HCT116 (cell line): ENCODE results near the gene FANCM.

Experiments used
- CBX3 ChIP-seq: IDR thresholded peaks from 2 replicates; pipeline ENCODE4 v1.6.1; 2012; ENCODE audit warnings: low read depth
- CTCF ChIP-seq, 3 experiments: fragments of 200-600 bp in 1 of 3; sonication (generic) in 1 of 3; IDR thresholded peaks in 2 of 3; conservative IDR thresholded peaks in 1 of 3; 2 replicates each; pipeline ENCODE4 v1.5.1; 2012 to 2017; ENCODE audit warnings: low read depth in 2 of 3, low read length in 2 of 3, antibody characterized with exemption in 1 of 3, borderline replicate concordance in 1 of 3, control low read depth in 1 of 3, mild to moderate bottlenecking in 1 of 3, mixed read lengths in 1 of 3, mixed run types in 1 of 3, moderate library complexity in 1 of 3; ENCODE audit not compliant: insufficient read depth in 1 of 3
- ELF1 ChIP-seq: IDR thresholded peaks from 2 replicates; pipeline ENCODE4 v1.6.1; 2012; ENCODE audit warnings: low read depth, borderline replicate concordance
- EZH2 ChIP-seq: fragments of 200-600 bp; sonication (generic); IDR thresholded peaks from 2 replicates; pipeline ENCODE4 v1.6.1; 2017; ENCODE audit warnings: antibody characterized with exemption, mixed run types
- MAX ChIP-seq: IDR thresholded peaks from 2 replicates; pipeline ENCODE4 v1.6.1; 2012
- POLR2A ChIP-seq: IDR thresholded peaks from 2 replicates; pipeline ENCODE4 v1.7.0; 2011; ENCODE audit warnings: borderline replicate concordance; ENCODE audit not compliant: insufficient read depth, insufficient read length; ENCODE audit errors: extremely low read depth
- POLR2AphosphoS5 ChIP-seq: IDR thresholded peaks from 2 replicates; pipeline ENCODE4 v1.6.1; 2011; ENCODE audit warnings: mild to moderate bottlenecking, low read depth, low read length, moderate library complexity
- REST ChIP-seq: IDR thresholded peaks from 2 replicates; pipeline ENCODE4 v1.6.1; 2012; ENCODE audit warnings: low read depth
- SRF ChIP-seq: IDR thresholded peaks from 2 replicates; pipeline ENCODE4 v1.6.1; 2012; ENCODE audit warnings: low read depth
- ZBTB33 ChIP-seq: IDR thresholded peaks from 2 replicates; pipeline ENCODE4 v1.6.1; 2011; ENCODE audit warnings: mild to moderate bottlenecking, low read length, moderate library complexity; ENCODE audit not compliant: insufficient replicate concordance; ENCODE audit errors: extremely low read depth
- ZFX ChIP-seq: fragments of 450-650 bp; IDR thresholded peaks from 2 replicates; pipeline ENCODE4 v1.6.1; 2017

- TF ChIP-seq CTCF (IDR thresholded peaks at IDR 0.05 in 2 of 3, conservative IDR thresholded peaks at IDR 0.05 in 1 of 3; ENCODE audit: borderline replicate concordance in 1 of 3, insufficient read depth in 1 of 3, low read depth in 2 of 3, low read length in 2 of 3) (no peak), POLR2AphosphoS5 (no peak), ELF1 (no peak), EZH2 (no peak), ZBTB33 (no peak), POLR2A (no peak), SRF (no peak), ZFX (no peak), CBX3 (no peak), REST (no peak), MAX (no peak)
Measured at GRCh38 chr14:45145214-45145613, 9.5 kb downstream of the FANCM start.
